ENCODE measurements around the gene COL6A1.

- no peak for TF ChIP-seq POLR2AphosphoS5 (IDR thresholded peaks at IDR 0.05)
- TF ChIP-seq CTCF (IDR thresholded peaks at IDR 0.05 in 8 of 11, conservative IDR thresholded peaks at IDR 0.05 in 3 of 11), result no peak
Observed at GRCh38 chr21:46051821-46052675, 70.5 kb downstream of the COL6A1 start.

Data from spleen (tissue), 7 donors.